Erythroblast (primary cell): ENCODE data around the gene RNASE4.

Experiments used
- DNase-seq, 2 experiments: peaks; one replicate each; lab custom pipeline; 2025; lab: John Stamatoyannopoulos, UW
- GATA1 ChIP-seq: IDR thresholded peaks from 2 replicates; pipeline ENCODE4 v1.6.1; 2011; ENCODE audit warnings: low read depth, mild to moderate bottlenecking, control low read depth, low read length, moderate library complexity
- POLR2A ChIP-seq: IDR thresholded peaks from 2 replicates; pipeline ENCODE4 v1.6.1; 2011; ENCODE audit warnings: mild to moderate bottlenecking, low read length

Gene RNASE4

GRCh38 chr14:20682127-20682434, 2.3 kb upstream of the RNASE4 start:
- no peak for DNase-seq
- TF ChIP-seq POLR2A (no peak), GATA1 (no peak)

- TF ChIP-seq POLR2A (no peak), GATA1 (no peak)
- peak; percentile 56 to 70 for DNase-seq
Observed at GRCh38 chr14:20682435-20683124, 1.8 kb upstream of the RNASE4 start.

DNA sequence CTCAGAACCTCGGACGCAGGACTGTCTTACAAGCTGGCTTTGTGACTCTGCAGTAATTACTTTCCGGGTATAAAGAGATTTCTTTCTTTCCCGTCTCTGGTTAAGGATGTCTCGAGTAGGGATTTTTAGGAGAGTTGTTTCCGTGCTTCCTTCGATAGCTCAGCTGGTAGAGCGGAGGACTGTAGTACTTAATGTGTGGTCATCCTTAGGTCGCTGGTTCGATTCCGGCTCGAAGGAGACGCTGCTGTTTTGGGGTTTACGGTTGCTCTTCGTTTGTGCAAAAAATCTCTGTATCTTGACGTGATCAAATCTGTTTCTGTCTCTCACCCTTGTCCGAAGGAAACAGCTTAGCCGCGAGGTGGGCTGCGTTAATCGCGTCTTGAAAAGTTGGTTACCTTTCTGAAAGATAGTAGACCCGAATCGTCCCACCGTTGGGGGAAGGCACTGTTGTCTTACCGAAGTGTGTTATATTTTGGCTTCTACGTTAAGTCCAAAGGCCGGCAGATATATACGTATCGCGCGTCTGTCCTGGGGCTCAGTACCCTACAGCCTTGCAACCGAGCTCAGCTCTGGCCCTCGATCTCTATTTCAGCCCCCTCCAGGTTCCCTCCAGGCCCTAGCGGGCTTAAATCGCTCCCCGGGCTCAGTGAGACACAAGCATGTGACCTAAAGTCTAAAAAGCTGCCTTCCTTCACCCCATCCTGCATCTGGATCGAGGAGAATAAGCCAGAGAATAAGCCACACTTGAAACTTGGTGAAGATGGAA, 1.1 kb upstream of the RNASE4 start:
- peak; percentile 89 to 91 for DNase-seq
- TF ChIP-seq POLR2A: no peak
- no peak for TF ChIP-seq GATA1

DNA sequence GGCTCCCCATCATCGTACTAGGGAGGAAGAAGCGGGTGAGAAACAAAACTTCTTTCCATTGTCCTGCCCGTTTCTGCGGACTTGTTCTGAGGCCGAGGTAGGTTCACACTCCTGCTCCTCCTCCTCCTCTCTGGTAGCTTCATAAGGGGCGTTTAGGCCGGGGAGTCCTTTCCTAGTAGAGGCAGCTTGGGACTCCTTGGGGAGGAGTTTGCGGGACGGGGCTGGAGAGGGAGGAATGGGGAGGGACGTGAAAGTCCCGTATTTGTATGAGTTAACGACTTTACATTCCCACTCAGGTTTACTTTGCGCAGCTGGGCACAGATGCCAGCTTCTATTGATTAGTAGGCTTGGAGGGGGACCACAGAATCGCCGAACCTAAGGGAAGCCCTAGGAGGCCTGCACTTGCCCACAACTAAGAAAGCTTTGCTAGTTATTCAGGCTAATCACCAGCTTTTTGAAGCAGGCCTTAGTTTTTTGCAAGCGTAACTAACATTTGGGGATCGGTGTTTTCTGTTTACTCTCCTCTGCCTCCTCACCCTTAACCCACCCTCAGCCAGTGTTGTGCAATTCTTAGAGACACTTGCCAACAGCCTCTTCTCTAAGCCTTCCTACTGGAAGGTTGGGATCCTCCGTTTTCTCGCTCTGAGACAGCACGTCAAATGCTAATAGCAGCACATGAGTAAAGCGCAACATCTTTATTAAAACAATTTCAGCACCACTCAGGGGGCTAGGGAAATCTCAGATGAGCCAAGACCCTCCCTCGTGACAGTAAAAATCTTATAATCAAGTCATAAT, 499 bp downstream of the RNASE4 start:
- TF ChIP-seq GATA1: no peak
- TF ChIP-seq POLR2A: no peak
- DNase-seq: no peak

DNA sequence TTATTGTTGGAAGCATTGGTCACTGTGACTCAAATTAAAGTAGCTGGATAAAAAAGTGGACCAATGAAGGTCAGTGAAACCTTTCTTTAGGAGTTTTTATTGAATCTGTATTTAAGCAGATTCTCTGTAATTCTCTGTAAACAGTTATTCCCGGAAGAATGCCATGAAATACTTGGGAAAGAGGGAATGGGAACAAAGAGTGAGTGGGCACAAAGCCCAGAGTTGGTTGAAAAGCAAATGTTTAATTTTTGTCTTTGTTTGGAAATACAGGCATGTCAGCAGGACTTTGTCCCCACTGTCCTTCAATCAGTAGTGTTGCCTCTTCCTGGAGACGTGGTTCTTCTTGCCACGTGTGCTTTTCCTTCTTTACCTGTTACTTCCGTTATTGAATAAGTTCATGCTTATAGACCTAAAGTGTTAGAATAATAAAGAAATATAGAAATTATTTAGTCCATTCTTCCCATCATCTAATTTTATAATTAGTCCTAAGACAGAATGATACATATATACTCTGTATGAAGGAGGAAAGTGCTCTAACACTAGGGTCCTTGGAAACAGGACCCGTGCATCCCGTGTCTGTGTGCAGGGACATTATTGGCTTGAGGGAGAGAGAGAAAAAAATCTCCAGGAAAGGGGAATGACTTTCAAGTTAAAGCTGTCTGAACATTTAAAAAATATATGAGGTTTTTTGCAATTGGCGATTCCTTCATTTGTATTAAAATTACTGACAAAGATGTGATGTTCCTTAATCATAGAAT, 2.2 kb downstream of the RNASE4 start:
- DNase-seq: no peak
- TF ChIP-seq POLR2A: no peak
- no peak for TF ChIP-seq GATA1

DNA sequence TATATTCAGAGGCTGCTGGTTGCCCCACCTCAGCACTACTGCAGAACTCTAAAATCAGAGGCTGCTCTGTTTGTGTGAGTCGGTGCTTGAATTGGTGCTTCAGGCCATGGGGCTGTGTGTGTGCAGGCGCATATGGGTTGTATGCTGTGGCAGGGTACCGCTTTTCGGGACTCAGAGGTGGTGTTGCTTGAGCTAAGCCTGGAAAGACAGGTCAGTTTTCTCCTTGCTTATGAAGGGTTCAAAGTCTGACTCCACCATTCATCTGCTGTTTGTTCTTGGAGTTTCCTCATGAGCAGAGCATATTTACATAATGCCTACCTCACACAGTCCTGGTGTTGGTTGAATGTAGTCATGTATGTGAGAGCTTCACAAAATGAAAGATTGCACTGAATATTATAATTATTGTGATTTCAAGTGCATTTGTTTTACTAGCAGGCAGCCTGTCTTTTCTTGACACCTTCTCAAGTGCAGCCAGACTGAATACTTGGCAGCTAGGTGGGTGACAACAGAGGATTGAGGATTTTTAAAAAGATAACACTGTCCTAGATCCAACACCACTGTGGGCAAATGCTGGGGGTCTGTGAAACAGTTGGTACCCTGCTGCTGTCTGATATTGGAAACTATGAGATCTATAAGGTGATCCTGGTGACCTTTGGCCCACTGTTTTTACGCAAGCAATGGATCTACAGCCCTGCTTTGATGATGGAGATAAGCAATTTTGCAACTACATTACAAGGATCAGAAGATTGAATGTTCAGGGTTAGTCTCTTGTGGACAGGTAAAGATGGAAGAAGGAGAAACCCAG, 3.2 kb downstream of the RNASE4 start:
- no peak for DNase-seq
- no peak for TF ChIP-seq GATA1
- no peak for TF ChIP-seq POLR2A

- TF ChIP-seq POLR2A (no peak), GATA1 (no peak)
- DNase-seq: no peak
Observed at GRCh38 chr14:20688167-20688839, 3.9 kb downstream of the RNASE4 start, which contains the start of gene ANG. Gene ANG (plus strand): TSS chr14:20688764. CDS start chr14:20693565, 4,801 bp downstream.

GRCh38 chr14:20690848-20691640, 6.7 kb downstream of the RNASE4 start:
- DNase-seq: peak; percentile 69 to 82
- TF ChIP-seq GATA1: no peak
- TF ChIP-seq POLR2A: no peak

GRCh38 chr14:20692116-20692751, 7.9 kb downstream of the RNASE4 start:
- TF ChIP-seq GATA1: no peak
- TF ChIP-seq POLR2A: no peak
- DNase-seq: no peak

GRCh38 chr14:20696764-20697163, 12.4 kb downstream of the RNASE4 start:
- TF ChIP-seq GATA1 (no peak), POLR2A (no peak)
- DNase-seq: no peak

DNA sequence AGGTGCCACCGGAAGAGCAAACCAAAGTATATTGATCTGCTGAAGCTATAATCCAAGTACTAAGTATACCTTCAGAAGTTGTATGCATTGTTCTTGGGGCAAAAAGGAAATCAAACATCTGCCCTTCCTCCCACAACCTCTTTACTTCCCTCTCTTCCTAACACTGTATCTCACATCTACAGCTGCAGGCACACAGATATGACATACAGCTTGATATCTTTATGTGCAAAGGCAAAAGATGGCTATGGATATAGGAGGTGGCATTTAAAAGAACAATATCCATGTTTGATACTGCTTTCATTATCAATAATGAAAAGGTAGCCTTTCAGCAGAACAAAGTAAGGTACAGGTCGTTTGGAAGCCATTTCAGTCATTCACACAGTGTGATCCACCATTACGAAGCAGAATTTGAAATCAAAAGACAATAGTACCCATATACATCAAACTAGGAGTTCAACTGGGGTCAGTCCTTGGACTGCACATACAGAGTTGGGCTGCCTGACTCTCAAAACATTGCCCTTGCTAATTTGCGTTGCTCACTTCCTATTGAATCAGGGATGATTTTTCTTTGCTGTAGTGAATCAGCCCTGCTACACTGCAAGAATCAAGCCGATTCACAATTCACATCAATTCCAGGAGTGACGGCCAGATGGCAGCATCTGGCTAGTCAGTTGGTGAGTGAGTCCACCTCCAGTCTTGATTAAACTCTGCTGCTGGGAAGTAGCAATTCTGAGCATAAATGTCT, 13.1 kb downstream of the RNASE4 start:
- peak; percentile 87 to 90 for DNase-seq
- TF ChIP-seq POLR2A (no peak), GATA1 (no peak)
